GM18526 (cell line): ENCODE results near the gene CFAP74.

Experiments used
- POLR2A ChIP-seq: IDR thresholded peaks from 3 replicates; pipeline ENCODE4 v1.6.1; 2011; ENCODE audit not compliant: insufficient read length; ENCODE audit errors: extremely low read depth

The CFAP74 gene

DNA sequence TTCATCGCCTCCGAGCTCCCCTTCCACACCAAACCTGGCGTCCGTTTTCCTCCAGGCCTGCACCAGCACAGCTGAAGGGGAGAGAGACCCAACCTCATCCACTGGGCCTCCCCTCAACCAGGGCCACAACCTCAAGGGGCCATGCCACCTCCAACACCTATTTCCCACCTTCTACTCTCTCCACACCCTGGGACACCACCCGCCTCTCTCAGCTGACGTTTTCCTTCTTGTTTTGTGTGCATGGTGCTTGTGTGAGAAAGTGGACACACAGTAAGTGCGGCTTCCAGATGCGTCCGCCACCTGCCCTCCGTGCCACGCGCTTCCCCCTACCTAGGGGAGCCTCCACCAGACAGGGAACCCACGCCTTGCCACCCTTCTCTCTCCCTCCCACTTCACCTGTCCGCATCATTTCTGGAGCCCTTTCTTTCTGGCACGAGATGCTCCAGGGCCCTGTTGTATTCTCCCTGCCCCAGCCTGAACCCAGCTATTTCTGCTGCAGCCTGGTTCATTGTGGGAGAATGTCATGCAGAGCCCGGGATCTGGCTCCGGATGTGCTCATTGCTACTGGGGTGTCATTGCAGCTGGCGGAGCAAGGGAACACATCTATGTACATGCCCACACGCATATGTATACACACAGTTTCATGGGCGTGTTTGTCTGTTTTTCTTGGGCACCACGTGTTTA is 111.4 kb downstream of the CFAP74 start:
- TF ChIP-seq POLR2A = no peak

DNA sequence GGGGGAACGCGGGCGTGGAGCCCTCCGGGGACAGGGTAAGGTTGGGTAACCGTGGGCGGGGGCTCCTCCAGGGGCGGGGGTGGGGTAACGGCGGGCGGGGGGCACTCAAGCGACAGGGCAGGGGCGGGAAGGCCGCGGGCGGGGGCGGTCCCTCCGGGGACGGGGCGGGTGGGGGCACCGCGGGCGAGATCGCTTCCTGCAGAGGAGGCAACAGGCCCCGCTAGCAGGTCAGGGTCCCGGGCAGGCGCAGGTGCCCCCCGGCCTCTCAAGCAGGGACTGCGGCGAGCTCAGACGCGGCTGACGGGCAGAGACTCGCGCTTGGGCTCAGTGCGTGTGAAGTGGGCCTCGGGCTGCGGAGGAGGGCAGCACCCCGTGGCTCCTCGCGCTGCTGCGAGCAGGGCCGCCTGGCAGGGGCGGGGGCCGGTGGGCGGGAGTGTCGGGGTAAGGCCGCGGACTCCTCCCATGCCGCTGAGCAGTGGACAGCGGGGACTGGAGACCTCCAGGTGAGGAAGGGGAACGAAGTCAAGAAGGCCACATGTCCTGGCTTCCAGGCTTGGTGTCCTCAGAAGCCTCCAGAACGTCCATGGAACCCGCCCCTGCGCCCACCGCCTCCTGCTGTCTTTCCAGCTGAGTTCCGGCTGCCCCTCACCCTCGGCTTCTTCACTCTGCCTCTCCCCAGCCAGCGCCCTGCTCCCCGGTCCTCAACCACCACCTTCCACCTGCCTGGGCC is 112.1 kb downstream of the CFAP74 start:
- TF ChIP-seq POLR2A = no peak

DNA sequence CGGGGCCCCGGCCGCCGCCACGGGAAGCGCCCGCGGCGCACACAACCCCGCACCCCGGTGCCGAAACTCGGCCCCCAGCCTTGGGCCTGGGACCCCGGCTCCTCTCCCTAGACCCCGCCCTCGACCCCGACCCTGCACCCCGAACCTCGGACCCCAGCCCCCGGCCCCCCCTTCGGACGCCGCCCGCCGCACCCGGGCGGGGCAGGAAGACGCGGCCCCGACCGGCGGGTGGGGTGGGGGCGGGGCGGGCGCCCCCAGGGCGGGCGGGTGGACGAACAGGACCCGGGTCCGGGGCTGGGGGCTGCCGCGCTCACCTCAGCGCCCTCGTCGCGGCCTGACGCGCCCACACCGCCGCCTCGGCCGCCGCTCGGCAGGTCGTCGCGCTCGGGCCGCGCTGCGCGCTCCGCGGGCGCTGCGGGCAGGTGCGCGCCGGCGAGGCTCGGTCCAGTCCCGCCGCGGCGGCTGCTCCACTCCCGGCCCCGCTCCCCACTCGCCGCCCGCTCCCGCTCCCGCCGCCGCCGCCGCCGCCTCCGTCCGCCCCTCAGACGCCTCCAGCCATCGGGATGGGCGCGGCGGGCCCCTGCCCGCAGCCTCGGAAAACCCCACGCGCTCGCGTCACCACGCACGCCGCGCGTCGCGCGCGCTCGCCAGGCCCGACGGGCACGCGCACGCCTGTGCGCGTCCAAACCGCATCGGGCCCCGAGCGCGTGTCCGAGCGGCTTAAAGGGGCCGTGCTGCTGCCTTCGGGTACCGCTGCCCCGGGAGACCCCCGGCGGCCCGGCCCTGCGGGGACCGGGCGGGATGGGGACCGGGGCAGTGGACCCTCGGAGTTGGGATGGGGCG is 112.9 kb downstream of the CFAP74 start, which contains the start of gene GNB1:
Gene GNB1 (minus strand): TSS at position 582 of the 843 bp plus-strand sequence. CDS start 65,634 bp downstream, outside the sequence.
- TF ChIP-seq POLR2A = peak; percentile 77

DNA sequence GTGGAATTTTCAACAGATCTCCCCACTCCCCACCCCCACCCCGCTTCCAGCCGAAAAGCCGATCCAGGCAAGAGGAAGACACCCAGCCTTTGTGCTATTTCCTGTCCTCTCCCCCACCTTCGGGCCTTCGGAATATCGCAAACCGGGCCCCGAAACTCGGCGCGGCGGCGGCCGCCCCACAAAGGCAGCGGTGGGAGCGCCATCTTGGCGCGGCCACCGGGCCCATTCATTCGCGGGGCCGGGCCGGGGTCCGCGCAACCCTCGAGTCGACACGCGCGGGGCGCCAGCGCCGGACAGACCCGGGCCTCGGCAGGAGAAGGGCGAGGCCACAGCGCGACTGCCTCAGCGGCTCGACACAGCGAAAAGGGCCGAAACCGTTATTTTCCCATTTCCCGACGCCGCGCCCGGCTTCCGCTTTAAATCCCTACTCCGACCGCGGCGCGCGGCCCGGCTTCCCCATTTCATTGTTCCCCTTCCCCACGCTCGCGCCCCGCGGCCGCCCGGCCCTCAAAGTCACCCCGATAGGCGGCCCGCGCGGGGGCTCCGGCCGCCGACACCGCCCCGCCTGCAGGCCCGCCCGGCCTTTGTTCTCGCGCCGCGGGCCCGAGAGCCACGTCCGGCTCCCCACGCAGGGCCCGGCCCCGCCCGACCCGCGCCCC is 113.6 kb downstream of the CFAP74 start:
- TF ChIP-seq POLR2A = no peak

DNA sequence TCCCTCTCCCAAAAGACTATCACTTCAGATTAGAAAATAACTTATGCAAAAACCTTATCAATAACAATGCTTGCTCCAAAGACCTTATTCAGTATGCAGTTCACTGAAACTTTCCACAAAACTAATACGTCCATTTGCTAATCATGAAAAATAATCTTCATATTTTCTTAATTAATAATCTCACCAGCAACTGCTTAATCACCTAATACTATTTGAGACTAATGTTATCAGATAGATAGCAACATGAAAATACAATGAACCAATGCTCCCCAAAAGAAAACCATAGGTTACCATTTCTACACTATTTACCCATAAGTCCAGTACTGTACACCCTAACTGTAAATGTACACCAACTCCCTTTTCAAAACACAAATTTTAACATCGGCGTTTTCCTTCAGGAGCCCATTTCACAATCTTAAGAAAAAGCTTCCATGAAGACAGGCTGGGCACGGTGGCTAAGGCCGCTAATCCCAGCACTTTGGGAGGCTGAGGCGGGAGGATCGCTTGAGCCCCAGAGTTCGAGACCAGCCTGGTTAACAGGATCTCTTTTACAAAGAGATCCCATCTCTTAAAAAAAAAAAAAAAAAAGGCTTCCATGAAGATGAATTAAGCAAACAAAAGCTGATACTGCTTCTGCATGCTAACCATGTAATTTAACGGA is 114.4 kb downstream of the CFAP74 start:
- no peak for TF ChIP-seq POLR2A

GRCh38 chr1:1883092-1883873 is 120.3 kb downstream of the CFAP74 start:
- no peak for TF ChIP-seq POLR2A

DNA sequence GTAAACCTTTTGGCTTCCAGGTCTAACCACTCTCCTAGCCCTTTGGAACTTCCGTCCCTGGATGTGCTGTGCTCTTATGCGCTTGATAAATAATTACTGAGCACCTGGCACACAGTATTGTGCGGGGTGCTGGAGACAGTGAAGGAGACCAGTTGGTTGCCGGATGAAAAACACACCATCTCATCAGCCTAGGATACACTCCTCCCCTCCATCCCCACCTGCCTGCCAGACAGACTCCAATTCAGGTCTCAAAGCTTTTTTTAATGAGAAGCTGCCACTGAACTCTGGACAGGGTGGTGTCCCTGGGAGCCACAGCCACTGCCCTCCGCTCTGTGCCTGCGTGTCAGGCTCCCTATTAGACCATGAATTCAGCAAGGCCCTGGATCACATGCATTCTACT is 121.9 kb downstream of the CFAP74 start:
- no peak for TF ChIP-seq POLR2A

DNA sequence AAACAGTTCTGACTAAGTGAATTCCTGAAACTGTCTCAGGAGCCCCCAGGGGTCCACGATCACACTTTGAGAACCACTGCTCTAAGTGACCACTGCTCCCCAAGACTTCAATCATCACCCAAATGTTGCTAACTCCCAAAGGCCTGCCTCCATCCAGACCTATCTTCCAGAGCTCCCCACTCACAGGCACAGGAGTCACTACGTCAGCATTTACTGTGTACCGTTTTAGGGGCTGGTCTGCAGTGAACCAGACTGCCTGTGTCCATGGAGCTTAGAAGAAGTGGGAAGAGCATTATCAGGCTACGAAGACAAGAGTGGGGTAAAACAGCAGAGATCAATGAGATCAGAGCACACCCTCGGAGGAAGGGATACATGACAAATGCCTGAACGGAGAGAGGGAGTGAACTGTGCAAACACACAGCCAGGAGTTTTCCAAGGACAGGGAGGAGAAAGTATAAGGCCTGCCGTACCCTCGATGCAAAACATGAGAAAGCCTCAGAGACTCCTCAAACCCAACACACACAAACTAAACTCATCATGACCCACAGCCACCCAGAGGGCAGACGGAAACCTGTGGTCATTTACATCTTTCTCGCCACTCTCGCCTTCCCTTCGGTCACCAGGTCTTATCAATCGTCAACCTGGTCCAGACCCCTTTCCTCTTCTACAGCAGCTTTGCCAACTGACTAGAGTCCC is 122.8 kb downstream of the CFAP74 start:
- no peak for TF ChIP-seq POLR2A

DNA sequence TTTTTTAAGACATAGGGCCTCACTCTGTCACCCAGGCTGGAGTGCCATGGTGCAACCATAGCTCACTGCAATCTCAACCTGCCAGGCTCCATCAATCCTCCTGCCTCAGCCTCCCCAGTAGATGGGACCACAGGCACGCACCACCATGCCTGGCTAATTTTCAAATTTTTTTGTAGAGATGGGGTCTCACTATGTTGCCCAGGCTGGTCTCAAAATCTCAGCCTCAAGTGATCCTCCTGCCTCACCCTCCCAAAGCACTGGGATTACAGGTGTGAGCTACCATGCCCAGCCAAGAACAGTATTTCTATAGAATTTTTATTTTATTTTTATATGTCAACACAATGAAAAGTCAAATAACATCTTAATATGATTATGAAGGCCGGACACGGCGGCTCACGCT is 123.6 kb downstream of the CFAP74 start:
- no peak for TF ChIP-seq POLR2A

DNA sequence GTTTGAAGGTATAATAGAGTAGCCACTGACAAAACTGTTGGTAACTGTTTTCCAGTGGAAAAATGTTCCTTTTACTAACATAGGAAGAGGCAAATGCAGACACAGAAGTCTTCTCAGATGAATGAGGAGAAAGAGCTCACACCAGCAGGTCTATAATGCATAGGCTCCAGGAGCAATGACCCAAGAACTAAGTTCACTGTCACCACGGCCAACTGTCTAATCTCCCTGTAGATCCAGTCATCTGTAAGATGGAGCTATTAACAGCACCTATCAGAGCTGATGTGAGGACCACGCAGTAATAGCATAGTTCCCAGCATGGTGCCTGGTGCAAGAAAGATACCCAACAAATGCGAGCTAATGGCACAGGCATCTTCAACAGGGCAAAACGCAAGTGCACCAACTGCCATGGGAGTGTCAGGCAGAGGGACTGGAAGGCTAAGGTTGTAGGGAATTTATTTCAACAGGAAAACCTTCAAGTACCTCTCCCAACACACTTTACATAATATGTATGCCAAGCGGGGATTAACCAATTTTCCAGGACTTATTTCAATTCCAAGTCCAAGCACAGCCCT is 125.6 kb downstream of the CFAP74 start:
- TF ChIP-seq POLR2A = no peak

DNA sequence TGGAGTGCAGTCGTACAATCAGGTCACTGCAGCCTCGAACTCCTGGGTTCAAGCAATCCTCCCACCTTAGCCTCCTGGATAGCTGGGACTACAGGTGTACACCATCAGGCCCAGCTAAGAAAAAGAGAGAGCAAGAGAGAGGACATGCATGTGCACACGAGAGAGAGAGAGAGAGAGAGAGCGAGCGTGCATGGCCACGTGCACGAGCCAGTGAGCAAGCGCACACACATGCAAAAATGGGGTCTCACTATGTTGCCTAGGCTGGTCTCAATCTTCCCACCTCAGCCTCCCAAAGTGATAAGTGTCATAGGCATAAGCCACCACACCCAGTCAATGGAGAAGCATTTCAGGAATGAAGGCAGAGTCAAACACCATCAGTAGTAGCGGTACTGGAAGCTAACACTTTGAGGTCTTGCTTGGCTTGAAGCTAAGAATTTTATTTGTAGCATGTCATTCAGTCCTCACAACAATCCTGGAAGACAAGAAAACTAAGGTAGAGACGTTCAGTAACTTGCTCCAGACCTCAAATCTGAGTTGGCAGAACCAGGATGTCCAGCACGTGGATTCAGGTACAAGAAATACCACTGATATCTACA is 127.2 kb downstream of the CFAP74 start:
- no peak for TF ChIP-seq POLR2A

- TF ChIP-seq POLR2A = no peak
Observed at GRCh38 chr1:1875932-1876331, 127.7 kb downstream of the CFAP74 start.

DNA sequence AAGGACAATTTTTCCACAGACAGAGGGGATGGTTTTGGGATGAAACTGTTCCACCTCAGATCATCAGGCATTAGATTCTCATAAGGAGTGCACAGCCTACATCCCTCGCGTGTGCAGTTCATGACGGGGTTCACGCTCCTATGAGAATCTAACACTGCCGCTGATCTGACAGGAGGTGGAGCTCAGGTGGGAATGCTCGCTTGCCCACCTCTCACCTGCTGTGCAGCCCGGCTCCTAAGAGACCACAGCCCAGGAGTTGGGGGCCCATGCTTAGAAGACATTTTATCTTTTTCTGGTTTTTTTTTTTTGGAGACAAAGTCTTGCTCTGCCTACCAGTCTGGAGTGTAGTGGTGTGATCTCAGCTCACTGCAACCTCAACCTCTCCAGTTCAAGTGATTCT is 128.7 kb downstream of the CFAP74 start:
- TF ChIP-seq POLR2A = no peak
